TTC549 (cell line): ENCODE measurements around the gene GEMIN7.

ENCODE experiments used
- FAIRE-seq: peaks from 2 replicates; lab custom pipeline; 2012; peaks lifted over from hg19 to GRCh38; lab: Jason Lieb, UNC

Gene GEMIN7

DNA sequence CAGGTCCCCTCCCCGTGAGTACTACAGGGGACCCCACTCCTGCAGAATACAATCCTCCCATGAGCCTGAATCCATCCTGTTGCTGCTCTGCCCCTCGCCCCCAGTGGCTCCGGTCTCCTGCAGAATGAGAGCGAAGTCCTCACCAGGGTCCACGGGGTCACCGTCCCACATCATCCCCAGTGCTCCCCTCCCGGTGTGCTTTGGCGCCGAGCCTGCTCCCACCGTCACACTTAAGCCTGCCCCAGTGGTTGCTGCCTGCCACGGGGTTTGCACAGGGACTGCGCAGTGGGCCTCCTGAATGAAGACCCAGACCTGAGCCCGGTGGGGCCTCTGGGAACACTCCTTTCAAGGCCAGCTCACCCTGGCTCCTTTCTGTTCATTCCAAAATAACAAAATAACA, 51.2 kb downstream of the GEMIN7 start:
- no peak for FAIRE-seq

DNA sequence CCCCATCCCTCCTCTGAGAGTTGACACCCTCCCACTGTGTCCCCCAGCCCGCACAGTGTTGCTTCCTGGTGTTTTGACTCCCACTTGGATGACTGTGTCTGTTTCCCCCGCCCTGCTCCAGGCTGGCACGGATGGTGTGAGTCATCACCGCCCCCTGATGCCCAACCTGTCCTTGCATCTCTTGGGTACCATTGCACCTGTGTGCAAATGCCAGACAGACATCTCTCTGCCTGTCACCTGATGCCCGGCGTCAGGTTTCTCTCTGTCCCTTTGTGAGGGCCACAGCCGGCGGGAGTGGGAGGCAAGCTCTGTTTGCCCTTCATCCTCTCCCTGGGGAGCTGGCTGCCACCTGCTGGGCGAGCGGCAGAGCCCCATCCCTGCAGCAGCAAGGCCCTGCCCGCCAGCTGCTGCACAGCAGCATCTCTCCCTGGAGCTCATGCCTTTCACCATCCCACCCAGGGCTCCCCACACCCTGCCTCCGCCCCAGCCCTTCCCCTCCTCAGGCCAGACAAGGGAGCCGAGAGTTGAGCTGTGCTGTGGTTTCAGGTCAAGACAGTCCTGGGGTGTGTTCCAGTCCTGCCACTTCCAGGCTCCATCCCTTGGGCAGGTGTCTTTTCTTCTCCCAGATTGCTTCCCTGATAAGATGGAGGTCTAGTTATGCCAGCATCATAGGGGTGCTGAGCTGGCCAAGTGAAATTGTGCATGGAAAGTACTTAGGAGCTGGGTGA, 52.0 kb downstream of the GEMIN7 start:
- no peak for FAIRE-seq

DNA sequence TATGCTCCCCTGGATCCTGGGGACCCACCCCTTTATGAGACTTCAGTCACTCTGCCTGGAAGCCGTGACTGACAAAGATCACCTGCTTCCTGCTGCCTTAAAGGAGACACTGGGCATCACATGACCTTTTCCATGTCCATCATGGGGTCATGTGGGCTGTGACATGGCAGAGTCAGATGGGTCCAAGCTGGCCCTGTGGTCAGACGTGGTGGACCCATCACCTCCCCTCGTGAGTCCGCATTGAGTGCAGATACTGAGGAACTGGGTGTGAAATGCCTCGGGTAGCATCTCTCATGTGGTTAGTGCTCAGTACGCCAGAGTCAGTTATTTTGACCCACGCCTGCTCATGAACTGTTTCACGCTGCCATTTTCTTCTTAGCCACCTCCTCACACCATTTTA, 54.6 kb downstream of the GEMIN7 start:
- no peak for FAIRE-seq

DNA sequence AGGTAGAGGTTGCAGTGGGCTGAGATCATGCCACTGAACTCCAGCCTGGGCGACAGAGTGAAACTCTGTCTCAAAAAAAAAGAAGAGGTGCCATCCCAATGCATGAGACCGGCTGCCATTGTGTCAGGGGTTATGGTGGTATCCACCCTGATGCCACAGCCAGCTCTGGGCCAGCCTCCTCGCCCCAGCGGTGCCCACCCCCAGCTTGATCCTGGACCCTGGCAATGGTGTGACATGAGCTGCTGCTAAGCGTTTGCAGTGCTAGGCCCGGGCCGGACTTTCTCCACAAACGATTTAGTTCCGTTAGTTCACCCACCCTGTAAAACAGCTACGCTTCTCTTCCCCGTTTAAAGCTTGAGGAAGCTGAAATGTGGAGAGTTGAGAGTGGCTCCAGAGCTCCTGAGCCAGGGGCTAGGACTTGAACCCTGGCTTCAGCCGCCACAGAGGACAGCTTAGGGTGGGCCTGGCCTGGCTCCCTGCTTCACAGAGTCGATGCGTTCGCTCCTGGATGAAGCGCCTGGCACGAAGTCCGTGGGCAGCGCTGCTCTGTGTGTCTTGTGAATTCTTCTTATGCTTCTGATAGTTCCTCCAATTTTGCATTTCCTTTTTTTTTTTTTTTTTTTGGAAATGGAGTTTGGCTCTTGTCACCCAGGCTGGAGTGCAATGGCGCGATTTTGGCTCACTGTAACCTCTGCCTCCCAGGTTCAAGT, 56.3 kb downstream of the GEMIN7 start:
- FAIRE-seq = no peak

DNA sequence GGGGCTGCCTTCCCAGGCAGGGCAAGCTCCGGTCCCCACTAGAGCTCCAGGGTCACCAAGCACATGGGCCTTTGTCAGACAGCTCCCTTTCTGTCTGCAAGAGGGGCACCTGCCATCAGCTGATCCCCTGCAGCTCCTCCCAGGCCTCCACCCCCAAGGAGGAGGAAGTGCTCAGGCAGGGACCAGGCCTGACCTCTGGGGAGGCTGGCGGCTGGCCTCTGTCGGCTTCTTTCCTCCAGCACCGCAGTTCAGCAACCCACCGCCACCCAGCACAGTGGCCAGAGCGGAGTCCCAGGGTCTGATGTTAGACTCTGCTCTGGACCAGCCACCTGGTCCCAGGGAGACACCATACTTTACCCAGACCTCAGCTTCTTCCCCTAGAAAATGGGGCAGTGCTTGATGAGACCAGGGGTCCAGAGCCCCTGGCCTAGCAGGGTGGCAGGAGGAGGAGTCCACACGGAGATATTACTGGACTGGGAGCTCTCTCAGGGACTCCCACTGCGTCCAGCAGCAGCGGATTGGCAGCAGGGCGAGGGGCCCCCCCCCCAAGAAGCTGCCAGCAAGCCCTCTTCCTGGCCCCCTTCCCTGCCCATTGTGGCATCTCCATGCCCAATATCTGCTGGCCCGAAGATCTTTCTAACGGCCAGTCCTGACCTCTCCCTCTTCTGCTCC, 57.6 kb downstream of the GEMIN7 start:
- no peak for FAIRE-seq

DNA sequence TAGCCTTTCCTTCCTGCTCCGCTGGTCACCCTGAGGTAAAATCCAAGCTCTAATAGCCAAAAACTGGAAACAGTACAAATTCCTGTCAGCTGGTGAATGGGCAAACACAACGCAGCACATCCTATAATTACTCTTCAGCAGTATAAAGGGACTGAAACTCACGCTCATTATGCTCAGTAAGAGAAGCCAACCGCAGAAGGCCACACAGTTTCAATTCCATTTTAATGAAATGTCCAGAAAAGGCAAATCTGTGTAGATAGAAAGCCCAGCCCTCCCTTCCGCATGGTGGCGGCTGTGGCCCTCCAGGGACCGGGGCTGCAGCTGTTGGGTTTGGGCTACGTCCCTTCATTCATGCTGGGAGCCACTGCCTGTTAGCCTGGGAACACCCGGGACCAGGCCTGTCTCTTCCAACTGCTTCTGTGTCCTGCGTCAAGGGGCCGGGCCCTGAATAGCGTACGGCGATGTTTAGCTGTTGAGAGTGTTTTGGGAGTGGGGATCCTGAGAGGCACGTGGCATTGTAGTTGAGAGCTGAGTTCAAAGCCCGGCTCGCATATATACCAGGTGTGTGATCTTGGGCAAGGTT, 58.2 kb downstream of the GEMIN7 start:
- FAIRE-seq = no peak

DNA sequence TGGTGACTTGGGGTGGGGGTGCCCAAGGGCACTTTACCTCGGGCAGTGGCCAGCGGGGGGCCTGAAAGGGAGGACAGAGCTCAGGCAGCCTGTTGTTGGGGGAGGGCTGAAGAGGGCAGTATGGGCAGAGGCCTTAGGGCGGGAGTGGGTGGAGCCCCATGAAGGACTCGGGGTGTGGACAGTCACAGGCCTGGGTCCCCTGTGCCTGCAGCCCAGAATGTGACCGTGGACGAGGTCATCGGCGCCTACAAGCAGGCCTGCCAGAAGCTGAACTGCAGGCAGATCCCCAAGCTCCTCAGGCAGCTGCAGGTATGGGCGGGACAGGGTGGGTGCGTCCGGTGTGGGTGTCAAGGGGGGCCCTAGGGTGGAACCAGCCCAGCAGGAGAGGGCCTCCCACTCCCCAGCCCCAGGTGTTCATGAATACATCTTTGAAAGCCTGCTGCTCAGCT, 59.3 kb downstream of the GEMIN7 start:
- no peak for FAIRE-seq

DNA sequence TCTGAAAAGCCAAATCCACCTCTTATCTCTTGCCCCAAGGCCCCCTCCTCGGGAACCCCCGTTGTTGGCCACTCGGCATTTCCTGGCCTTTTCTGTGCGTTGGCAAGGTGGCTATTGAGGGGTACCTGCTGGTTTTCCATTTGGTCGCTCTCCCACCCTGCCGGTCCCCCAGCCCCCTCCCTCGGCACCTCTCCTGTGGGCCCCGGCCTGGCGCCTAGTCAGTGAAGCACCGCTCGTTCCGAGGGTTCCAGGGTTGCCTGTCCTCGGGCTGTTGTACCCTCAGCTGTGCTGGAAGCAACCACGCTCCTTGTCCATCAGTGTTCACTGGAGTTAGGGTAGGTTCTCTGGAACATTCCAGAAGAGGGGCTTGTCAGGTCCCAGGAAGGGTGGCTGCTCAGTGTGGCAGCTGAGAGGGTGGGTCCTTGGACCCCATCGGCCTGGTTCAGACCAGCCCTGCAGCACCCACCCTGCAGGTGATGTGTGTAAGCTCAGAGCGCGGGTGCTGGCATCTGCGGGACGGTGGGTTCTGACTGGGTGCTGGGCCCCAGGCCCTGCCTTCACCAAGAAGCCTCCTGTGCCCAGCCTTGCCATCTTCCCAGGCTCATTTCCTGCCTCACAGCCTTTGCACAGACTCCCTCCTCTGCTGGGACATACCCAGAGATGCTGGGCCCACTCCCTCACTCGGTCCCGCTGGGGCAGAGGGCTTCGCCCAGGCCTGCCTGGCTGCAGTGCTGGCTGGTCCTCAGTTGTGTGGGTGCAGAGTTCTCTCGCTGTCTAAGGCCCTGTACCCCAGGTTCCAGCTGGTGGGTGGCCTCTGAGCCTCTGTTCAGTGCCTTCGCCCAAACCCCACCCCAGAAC, 60.5 kb downstream of the GEMIN7 start:
- no peak for FAIRE-seq

DNA sequence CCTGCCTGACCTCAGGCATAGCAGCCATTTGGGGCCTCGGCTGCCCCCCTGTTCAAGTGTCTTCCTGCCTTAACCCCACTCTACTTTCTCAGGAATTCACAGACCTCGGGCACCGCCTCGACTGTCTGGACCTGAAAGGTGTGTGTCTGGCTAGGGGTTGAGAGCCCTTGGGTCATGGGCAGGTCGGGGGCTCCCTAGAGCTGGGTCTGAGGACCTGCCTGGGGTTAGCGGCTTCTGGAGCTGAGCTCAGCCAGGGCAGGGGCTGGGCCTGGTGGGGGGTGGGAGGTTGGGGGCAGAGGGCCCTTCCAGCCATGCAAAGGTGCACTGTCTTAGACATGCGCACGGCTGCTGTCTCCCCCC, 61.1 kb downstream of the GEMIN7 start:
- FAIRE-seq = no peak

DNA sequence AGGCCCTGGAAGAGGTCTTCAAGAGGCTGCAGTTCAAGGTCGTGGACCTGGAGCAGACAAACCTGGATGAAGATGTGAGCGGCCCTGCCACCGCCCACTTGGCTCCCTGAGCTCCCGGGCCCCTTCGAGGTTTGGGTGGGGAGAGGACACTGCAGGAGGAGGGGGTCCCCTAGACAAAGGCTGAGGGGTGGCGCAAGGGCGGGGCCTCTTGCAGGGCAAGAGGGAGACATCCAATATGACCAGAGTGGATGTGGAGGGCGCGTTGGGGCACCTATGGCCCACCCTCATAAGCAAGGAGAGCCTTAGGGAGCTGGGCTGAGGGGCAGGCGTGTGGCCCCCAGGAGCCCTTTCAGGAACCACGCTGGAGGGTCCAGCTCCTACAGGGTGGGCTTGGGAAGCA, 61.5 kb downstream of the GEMIN7 start:
- FAIRE-seq = no peak
